ENCODE measurements around the gene PGAP6.

DNA sequence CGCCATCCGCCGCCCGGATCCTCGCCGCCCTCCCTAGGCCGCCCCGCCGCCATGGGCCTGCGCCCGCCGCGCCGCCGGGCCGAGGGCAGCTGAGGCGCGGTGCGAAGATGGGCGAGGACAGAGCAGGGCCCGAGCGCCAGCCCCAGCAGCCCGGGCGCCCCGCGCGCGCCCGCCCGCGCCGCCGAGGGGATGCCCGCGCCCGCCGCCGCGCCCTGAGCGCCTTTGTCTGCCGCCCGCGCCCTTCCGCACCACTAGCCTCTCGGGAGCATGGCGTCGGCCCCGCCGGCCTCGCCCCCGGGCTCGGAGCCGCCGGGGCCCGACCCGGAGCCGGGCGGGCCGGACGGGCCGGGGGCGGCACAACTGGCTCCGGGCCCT lies 43.9 kb upstream of the PGAP6 start:
- TF ChIP-seq, protein P1, sequence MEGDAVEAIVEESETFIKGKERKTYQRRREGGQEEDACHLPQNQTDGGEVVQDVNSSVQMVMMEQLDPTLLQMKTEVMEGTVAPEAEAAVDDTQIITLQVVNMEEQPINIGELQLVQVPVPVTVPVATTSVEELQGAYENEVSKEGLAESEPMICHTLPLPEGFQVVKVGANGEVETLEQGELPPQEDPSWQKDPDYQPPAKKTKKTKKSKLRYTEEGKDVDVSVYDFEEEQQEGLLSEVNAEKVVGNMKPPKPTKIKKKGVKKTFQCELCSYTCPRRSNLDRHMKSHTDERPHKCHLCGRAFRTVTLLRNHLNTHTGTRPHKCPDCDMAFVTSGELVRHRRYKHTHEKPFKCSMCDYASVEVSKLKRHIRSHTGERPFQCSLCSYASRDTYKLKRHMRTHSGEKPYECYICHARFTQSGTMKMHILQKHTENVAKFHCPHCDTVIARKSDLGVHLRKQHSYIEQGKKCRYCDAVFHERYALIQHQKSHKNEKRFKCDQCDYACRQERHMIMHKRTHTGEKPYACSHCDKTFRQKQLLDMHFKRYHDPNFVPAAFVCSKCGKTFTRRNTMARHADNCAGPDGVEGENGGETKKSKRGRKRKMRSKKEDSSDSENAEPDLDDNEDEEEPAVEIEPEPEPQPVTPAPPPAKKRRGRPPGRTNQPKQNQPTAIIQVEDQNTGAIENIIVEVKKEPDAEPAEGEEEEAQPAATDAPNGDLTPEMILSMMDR (IDR thresholded peaks at IDR 0.05; ENCODE audit: low read length), result no peak
- no peak for TF ChIP-seq EZH2 (optimal IDR thresholded peaks at IDR 0.05; ENCODE audit: low read depth, low read length)

All from MM.1S (cell line).